Endothelial cell of umbilical vein (primary cell): ENCODE results near the gene SUCNR1. TPM values are rescaled to one million over a fixed set of nuclear protein-coding genes. Genes with fewer than 3 reads are reported as not detected.
"Not testable (repeated sequence)": the region's sequence is repeated elsewhere in the genome, so short reads cannot be mapped to it uniquely, and the experiment has no call there.

Source experiments
- BruUV-seq: library from RNA; stranded (reverse); fragments of 400-500 nt; replicated peaks from 2 replicates; lab custom pipeline; 2021; lab: Mats Ljungman, UMichigan
- CTCF ChIA-PET: fragments of 300-600, 350-600 bp; sonication (Branson Sonifier 250); formaldehyde crosslinking; loops from one replicate; lab custom pipeline; 2021; ENCODE audit warnings: antibody characterized with exemption, inconsistent platforms; lab: Charles Lee
- POLR2A ChIA-PET: fragments of 300-600, 350-600 bp; sonication (Branson Sonifier 250); formaldehyde crosslinking; loops from one replicate; lab custom pipeline; 2021; ENCODE audit warnings: antibody characterized with exemption, inconsistent platforms; lab: Charles Lee
- DNase-seq: peaks from one replicate; pipeline ENCODE4 v3.0.0-alpha.2; 2011; ENCODE audit warnings: low read depth, low spot score
- FAIRE-seq: peaks from 2 replicates; lab custom pipeline; 2011; peaks lifted over from hg19 to GRCh38; lab: Jason Lieb, UNC
- H2AFZ ChIP-seq: 2 replicates; pipeline ENCODE4 v1.6.0; 2012; ENCODE audit warnings: low read depth, low read length, control low read depth, inconsistent platforms
- H3K27ac ChIP-seq: 2 replicates; pipeline ENCODE4 v1.5.1; 2011; ENCODE audit warnings: low read depth, mild to moderate bottlenecking, control low read depth, low read length, moderate library complexity; ENCODE audit not compliant: insufficient read depth
- H3K27me3 ChIP-seq, 2 experiments: 2 replicates each; pipeline versions ENCODE4 v1.6.0 to v1.6.1; 2011; ENCODE audit warnings: low read length in 2 of 2, mixed read lengths in 1 of 2; ENCODE audit not compliant: control insufficient read depth in 2 of 2, insufficient read depth in 2 of 2
- H3K36me3 ChIP-seq, 2 experiments: 2 replicates in 1 of 2; 3 replicates in 1 of 2; pipeline ENCODE4 v1.5.1; 2011; ENCODE audit warnings: low read length in 2 of 2, mild to moderate bottlenecking in 1 of 2, moderate library complexity in 1 of 2; ENCODE audit not compliant: control insufficient read depth in 2 of 2, insufficient read depth in 2 of 2; ENCODE audit errors: extremely low read depth in 1 of 2
- H3K4me1 ChIP-seq: 3 replicates; pipeline ENCODE4 v1.5.1; 2011; ENCODE audit warnings: mild to moderate bottlenecking, low read length; ENCODE audit not compliant: control insufficient read depth, insufficient read depth; ENCODE audit errors: extremely low read depth
- H3K4me2 ChIP-seq: 2 replicates; pipeline ENCODE4 v1.6.1; 2011; ENCODE audit warnings: low read length, control low read depth, mixed read lengths; ENCODE audit not compliant: insufficient read depth
- H3K4me3 ChIP-seq, 3 experiments: fragments of 200-600 bp in 1 of 3; sonication (generic), shearing (Covaris generic) in 1 of 3; replicated peaks in 1 of 3; 2 replicates each; pipeline ENCODE4 v1.5.1; 2011 to 2016; ENCODE audit warnings: control low read depth in 3 of 3, low read length in 3 of 3, mild to moderate bottlenecking in 2 of 3, inconsistent platforms in 1 of 3, low read depth in 1 of 3, moderate library complexity in 1 of 3; ENCODE audit not compliant: insufficient read depth in 1 of 3
- H3K79me2 ChIP-seq: 2 replicates; pipeline ENCODE4 v1.6.0; 2012; ENCODE audit warnings: low read length, inconsistent platforms; ENCODE audit not compliant: control insufficient read depth, insufficient read depth
- H3K9ac ChIP-seq: replicated peaks from 2 replicates; pipeline ENCODE3; 2011; ENCODE audit warnings: low read length, control low read depth; ENCODE audit not compliant: insufficient read depth; ENCODE audit errors: extremely low read depth
- H3K9me1 ChIP-seq: replicated peaks from 3 replicates; pipeline ENCODE4 v1.6.0; 2011; ENCODE audit warnings: mild to moderate bottlenecking, low read length; ENCODE audit not compliant: control insufficient read depth, insufficient read depth; ENCODE audit errors: extremely low read depth
- H3K9me3 ChIP-seq: replicated peaks from 2 replicates; pipeline ENCODE4 v1.5.1; 2012; ENCODE audit warnings: low read length, inconsistent platforms; ENCODE audit not compliant: control insufficient read depth, insufficient read depth
- H4K20me1 ChIP-seq: replicated peaks from 2 replicates; pipeline ENCODE3; 2011; ENCODE audit warnings: mild to moderate bottlenecking, low read length; ENCODE audit not compliant: control insufficient read depth, insufficient read depth; ENCODE audit errors: extremely low read depth
- EZH2 ChIP-seq: IDR thresholded peaks from 2 replicates; pipeline ENCODE4 v1.6.1; 2012; ENCODE audit warnings: borderline replicate concordance, low read depth, mild to moderate bottlenecking, moderate library complexity, low read length, inconsistent platforms; ENCODE audit not compliant: severe bottlenecking
- FOS ChIP-seq: IDR thresholded peaks from 2 replicates; pipeline ENCODE4 v1.6.1; 2011; ENCODE audit warnings: mild to moderate bottlenecking, low read length, moderate library complexity, borderline replicate concordance; ENCODE audit not compliant: insufficient read depth
- GATA2 ChIP-seq: IDR thresholded peaks from 2 replicates; pipeline ENCODE4 v1.7.0; 2011; ENCODE audit warnings: low read depth, mild to moderate bottlenecking, moderate library complexity, mixed read lengths, low read length; ENCODE audit not compliant: insufficient read length, insufficient read depth
- JUN ChIP-seq: IDR thresholded peaks from 2 replicates; pipeline ENCODE4 v1.6.1; 2011; ENCODE audit warnings: borderline replicate concordance, low read depth; ENCODE audit not compliant: insufficient read length, insufficient read depth
- MYC ChIP-seq: IDR thresholded peaks from one replicate; pipeline ENCODE4 v1.6.1; 2011; ENCODE audit warnings: mild to moderate bottlenecking, low read depth, low read length
- POLR2A ChIP-seq: IDR thresholded peaks from 2 replicates; pipeline ENCODE4 v1.6.1; 2012; ENCODE audit warnings: low read depth, mild to moderate bottlenecking, control low read depth, low read length
- POLR2AphosphoS5 ChIP-seq: IDR thresholded peaks from 2 replicates; pipeline ENCODE4 v1.6.1; 2012; ENCODE audit warnings: low read depth, mild to moderate bottlenecking, control low read depth, low read length, moderate library complexity; ENCODE audit not compliant: insufficient read depth
- dilution Hi-C: fragments of 300-500 bp; cut with MboI; formaldehyde crosslinking; loops from one replicate; pipeline ENCODE4 v1.15.0; 2019; ENCODE audit warnings: low sequenced_read_pairs; ENCODE audit not compliant: extremely low pct_ligation_motif_present
- intact Hi-C: fragments of 100-400 bp; cut with micrococcal nuclease; formaldehyde crosslinking; loops from one replicate; pipeline ENCODE4 v1.10.0; 2022
- polyA plus RNA-seq, 4 experiments: library from polyadenylated mRNA; depleted of rRNA in 3 of 4; stranded (reverse) in 3 of 4; unstranded in 1 of 4; fragments of >200 nt; gene quantifications; 2 replicates each; pipeline versions ENCODE4 v1.2.1 to v1.2.3, GENCODE V29; 2011 to 2012; ENCODE audit warnings: missing spikeins in 1 of 4
- total RNA-seq: library from RNA; stranded (reverse); gene quantifications from 2 replicates; pipeline ENCODE4 v1.2.3, GENCODE V29; 2021
- TF ChIP-seq, protein P1 (sequence below), 2 donors: IDR thresholded peaks; 1 replicate in 1 of 2; 2 replicates in 1 of 2; pipeline ENCODE4 v1.5.1; 2011; ENCODE audit warnings: low read length in 2 of 2, mild to moderate bottlenecking in 2 of 2, moderate library complexity in 2 of 2, control low read depth in 1 of 2, inconsistent platforms in 1 of 2, low read depth in 1 of 2; ENCODE audit not compliant: insufficient read depth in 1 of 2; ENCODE audit errors: extremely low read depth in 1 of 2
- TF ChIP-seq, protein P2 (sequence below): IDR thresholded peaks from 2 replicates; pipeline ENCODE4 v1.6.1; 2011; ENCODE audit not compliant: insufficient read depth, insufficient read length

Gene SUCNR1
- total and polyA plus RNA-seq, 2 donors (not counting 3 experiments of a cell fraction or from before 2014, with no cell fraction given), result not detected

- no peaks in the 10 kb centered on the region for H3K79me2 ChIP-seq
- H3K4me3 ChIP-seq, result no peak overlapping the region
- H3K4me2 ChIP-seq, result no peak overlapping the region
- ChIA-PET CTCF (no interaction called here), POLR2A (no interaction called here)
- intact Hi-C loops (no loop called here), dilution Hi-C loops (no loop called here)
- no peaks in the 10 kb centered on the region for H4K20me1 ChIP-seq
- no peak for FAIRE-seq
- no peak for DNase-seq
- BruUV-seq, result no TSS peak
- no peak overlapping the region for H3K27ac ChIP-seq
- H3K36me3 ChIP-seq, result no peaks in the 10 kb centered on the region
- no peak overlapping the region for H2AFZ ChIP-seq
- TF ChIP-seq, protein P1, sequence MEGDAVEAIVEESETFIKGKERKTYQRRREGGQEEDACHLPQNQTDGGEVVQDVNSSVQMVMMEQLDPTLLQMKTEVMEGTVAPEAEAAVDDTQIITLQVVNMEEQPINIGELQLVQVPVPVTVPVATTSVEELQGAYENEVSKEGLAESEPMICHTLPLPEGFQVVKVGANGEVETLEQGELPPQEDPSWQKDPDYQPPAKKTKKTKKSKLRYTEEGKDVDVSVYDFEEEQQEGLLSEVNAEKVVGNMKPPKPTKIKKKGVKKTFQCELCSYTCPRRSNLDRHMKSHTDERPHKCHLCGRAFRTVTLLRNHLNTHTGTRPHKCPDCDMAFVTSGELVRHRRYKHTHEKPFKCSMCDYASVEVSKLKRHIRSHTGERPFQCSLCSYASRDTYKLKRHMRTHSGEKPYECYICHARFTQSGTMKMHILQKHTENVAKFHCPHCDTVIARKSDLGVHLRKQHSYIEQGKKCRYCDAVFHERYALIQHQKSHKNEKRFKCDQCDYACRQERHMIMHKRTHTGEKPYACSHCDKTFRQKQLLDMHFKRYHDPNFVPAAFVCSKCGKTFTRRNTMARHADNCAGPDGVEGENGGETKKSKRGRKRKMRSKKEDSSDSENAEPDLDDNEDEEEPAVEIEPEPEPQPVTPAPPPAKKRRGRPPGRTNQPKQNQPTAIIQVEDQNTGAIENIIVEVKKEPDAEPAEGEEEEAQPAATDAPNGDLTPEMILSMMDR (IDR thresholded peaks at IDR 0.05; ENCODE audit: extremely low read depth in 1 of 2, insufficient read depth in 1 of 2, low read depth in 1 of 2, low read length in 2 of 2), result no peak
- TF ChIP-seq POLR2AphosphoS5 (no peak), POLR2A (no peak), MYC (no peak), JUN (no peak), EZH2 (no peak), GATA2 (no peak), FOS (no peak)
- TF ChIP-seq, protein P2, sequence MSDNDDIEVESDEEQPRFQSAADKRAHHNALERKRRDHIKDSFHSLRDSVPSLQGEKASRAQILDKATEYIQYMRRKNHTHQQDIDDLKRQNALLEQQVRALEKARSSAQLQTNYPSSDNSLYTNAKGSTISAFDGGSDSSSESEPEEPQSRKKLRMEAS, result no peak
- no peaks in the 10 kb centered on the region for H3K4me1 ChIP-seq
- H3K27me3 ChIP-seq, result no peaks in the 10 kb centered on the region
- no peaks in the 10 kb centered on the region for H3K9me1 ChIP-seq
- H3K9ac ChIP-seq, result no peak overlapping the region
- H3K9me3 ChIP-seq, result no peaks in the 10 kb centered on the region
Measured at GRCh38 chr3:151881137-151881536, 7.7 kb downstream of the SUCNR1 start.

DNA sequence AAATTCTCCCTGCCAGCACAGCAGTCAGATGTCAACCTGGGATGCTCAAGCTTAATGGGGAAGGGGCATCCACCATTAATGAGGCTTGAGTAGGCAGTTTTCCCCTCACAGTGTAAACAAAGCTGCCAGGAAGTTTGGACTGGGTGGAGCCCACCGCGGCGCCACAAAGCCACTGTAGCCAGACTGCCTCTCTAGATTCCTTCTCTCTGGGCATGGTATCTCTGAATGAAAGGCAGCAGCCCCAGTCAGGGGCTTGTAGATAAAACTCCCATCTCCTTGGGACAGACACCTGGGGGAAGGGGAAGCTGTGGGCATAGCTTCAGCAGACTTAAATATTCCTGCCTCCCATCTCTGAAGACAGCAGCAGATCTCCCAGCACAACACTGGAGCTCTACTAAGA lies 12.0 kb downstream of the SUCNR1 start:
- intact Hi-C loops, dilution Hi-C loops: not testable (repeated sequence)

More for the DNA sequence above, 12.0 kb downstream of the SUCNR1 start:
- CTCF ChIA-PET, result interaction anchor here (1.1 kb wide), 1 partner anchor 46 kb away, joined by 3 read pairs; no protein-coding TSS in a partner anchor
- H3K9me3 ChIP-seq, H3K27me3 ChIP-seq, H3K36me3 ChIP-seq, DNase-seq, H3K4me3 ChIP-seq, H3K4me2 ChIP-seq, POLR2A ChIA-PET, H2AFZ ChIP-seq, H3K27ac ChIP-seq, H3K4me1 ChIP-seq, H3K9ac ChIP-seq, BruUV-seq, FAIRE-seq, H4K20me1 ChIP-seq, H3K9me1 ChIP-seq, H3K79me2 ChIP-seq: not testable (repeated sequence)
